Skeletal muscle cell (primary cell): ENCODE results near the gene ST3GAL4.

Experiments used
- DNase-seq: peaks from one replicate; pipeline ENCODE4 v3.0.0-alpha.2; 2010; ENCODE audit warnings: low read depth
- H3K4me3 ChIP-seq: 2 replicates; pipeline ENCODE4 v1.5.1; 2011; ENCODE audit warnings: low read depth, mild to moderate bottlenecking, control low read depth, low read length, moderate library complexity

ST3GAL4 gene

DNA sequence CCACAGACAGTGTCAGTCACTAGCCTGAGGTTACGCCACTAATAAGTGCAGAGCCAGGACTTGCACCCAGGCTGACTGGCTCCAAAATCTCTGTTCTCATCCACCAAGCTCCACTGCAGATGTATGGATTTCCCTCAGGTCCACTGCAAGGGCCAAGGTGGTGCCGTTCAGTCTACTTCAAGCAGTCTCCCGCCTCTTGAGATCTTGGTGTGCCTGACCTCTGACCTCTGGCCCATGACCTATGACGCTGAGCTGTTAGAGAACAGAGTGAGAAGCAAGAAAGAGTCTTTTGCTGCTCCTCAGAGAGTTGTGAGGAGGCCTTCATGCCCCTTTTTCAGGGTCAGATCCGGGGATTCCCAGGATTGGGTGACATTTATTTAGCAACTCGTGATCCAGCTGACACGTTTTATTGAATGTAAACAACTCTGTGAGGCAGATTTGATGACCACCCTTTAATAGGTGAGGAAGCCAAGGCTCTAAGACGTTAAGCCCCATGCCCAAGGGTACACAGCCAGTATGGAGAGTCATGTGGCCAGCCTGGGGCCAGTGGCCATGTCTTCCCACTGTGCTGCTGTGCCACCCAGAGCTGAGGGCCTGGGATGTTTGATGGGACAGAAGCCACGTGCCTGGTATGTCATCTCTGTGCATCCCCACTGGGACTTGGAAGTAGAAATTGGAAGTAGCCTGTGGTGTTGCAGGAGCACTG lies 26.4 kb upstream of the ST3GAL4 start:
- no peak overlapping the region for H3K4me3 ChIP-seq
- no peak for DNase-seq

DNA sequence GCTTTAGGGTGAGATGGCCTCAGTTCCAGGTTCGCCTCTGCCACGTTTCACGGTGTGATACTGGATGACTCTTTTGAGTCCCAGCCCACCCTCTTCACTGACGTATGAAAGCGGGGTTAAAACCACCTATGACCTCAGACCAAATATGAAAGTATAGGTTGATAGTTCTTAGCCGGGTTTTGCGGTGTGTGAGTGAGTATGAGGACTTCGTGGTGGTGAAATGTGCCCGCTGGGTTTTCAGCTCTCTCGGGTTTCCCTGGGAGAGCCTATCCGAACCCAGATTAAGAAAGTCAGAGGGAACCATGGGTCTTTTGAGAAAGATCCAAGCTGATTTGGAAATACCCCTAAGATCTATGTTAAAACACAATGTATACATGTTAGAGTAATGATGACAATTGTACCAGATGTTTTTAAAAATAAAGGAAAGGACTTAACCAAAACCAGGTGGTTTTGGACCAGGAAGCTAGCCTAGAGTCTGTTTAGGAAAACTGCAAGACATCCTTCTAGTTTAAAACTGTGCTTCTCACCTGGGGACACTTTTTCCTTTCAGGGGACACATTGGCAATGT lies 25.8 kb upstream of the ST3GAL4 start:
- no peak overlapping the region for H3K4me3 ChIP-seq
- DNase-seq = no peak

DNA sequence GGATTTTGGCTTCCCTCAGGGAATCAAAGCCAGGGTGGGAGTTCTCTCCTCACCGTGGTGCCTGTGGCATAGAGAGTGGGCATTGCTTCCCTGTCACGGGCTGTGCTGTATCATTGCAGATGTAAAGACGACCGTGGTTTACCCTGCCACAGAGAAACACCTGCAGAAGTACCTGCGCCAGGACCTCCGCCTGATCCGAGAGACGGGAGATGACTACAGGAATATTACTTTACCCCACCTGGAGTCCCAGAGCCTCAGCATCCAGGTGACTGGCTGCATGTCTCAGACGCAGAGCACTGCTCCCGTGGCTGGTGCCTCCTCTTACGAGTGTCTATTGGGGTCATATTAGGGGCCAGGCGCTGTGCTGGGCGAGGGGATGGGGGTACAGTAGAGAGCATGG lies 24.2 kb upstream of the ST3GAL4 start:
- no peak for DNase-seq
- H3K4me3 ChIP-seq = no peak overlapping the region

DNA sequence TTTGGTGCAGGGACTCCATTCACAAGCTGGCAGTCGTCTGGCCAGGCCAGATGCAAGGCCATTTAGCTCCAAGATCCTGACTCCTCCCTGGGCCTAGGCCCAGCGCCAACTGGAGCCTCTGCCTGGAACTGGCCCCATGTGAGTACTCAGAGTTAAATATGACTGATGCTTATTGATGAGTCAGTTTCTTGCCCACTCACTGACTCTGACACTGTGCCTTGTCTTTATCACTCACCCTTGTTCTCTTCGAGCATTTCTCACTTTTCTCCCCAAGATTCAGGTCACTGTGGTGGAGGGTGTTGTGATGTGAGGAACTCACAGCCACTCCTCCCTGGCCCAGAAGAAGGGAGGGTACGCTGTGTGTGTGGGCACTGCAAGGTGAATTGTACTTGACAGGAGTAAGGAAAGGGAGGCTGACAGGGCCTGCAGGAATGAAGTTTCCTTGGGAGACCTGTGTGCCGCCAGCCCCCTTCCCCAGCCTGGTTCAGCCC lies 23.2 kb upstream of the ST3GAL4 start:
- no peak overlapping the region for H3K4me3 ChIP-seq
- peak; percentile 78 for DNase-seq

DNA sequence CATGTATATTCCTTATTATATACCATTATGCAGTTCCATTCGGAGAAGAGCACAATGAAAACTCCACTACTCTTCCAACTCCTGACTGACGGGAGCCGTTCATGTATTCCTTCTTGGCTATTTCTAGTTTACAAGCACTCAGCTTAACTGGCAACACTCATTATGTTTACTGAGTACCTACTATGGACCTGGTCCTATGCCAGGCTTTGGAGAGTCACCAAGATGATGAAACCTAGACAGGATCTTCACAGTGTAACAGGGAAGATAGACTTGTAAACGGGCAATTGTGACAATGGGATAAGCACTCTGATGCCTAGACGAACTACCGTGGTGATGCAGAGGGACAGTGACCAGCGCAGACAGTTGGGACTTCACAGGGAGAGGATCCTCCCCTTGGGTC lies 22.3 kb upstream of the ST3GAL4 start:
- DNase-seq = no peak
- H3K4me3 ChIP-seq = no peak overlapping the region

DNA sequence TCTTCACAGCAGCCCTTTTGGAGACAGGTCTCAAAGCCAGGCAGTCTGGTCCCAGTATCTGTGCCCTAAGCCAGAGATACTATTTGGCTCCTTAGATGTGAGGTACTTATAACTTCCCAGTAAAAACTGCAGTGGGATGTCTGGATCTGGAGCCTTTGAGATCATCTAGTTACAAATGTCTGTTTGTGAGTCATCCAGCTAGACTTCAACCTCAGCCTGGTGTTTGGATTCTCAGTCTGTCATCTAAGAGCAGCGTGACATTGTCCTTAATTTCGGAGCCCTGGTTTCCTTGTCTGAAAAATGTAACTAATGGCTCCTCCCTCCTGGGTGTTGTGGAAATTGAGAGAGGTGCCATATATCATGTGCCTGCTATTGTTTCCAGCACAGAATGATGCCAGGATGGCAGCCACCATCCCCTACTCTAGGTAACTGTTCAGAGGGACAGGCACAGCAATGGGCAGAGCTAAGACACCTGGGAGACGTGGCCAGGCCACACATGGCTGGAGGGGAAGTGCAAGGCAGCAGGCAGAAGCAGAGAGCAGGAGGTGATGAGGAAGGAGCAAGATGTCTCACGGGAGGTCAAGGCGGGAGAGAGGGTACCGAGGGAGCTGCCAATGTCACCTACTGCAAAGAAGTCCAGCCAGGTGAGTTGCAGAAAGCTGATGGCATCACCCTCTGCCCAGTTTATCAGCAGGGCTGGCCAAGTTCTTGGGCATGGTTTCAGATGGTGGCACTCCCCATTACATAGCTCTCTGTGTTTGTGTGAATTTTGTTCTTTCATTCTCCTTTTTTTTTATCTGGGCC lies 20.6 kb upstream of the ST3GAL4 start:
- no peak for DNase-seq
- no peak overlapping the region for H3K4me3 ChIP-seq

DNA sequence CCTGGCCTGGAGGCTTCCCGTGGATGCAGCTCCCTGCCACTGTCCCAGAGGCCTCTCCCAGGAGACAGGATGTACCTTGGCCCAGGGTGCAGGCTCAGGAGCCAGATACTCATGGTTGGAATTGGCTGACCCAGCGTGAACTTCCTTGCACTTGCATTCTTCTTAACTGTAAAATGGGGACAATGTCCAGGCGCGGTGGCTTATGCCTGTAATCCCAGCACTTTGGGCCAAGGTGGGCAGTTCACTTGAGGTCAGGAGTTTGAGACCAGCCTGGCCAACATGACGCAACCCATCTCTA lies 20.1 kb upstream of the ST3GAL4 start:
- H3K4me3 ChIP-seq = no peak overlapping the region
- no peak for DNase-seq

DNA sequence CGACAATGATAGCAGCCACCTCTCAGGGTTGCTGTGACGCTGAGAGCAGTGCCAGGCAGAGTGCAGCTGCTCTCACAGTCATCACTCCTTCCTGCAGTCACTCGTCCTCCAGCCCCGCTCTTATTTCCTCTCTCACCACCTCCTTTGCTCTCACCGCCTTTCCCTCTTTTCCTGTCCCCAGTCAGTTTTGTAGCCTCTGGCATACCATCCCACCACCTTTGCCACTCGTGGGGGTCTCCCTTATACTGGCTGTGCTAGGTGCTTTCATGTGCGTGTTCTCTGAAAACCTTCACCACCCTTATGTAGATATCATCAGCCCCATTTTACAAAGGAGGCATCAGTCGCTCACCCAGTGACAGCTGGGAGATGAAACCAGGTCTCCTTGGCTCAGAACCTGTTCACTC lies 19.3 kb upstream of the ST3GAL4 start:
- no peak overlapping the region for H3K4me3 ChIP-seq
- no peak for DNase-seq

DNA sequence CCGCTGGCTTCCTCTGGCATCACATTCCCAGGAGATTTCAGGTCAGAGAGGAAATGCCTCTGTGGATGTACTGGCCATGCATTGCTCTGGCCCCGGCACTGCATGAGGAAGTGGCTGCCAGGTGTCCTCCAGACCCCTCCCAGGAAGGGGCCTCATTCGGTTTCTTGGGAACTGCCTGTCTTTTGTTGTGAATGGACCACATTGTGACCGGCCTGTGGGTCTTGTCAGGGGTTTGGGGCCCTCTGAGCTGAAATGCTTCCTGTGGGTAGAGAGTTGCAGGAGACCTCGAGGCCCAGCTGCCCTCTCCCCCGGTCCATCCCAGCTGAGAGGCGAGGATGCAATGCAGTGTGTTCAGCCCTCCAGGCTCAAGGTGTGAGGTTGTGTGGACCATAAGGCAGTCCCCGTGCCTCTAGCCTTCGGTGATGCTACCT lies 18.8 kb upstream of the ST3GAL4 start:
- DNase-seq = no peak
- H3K4me3 ChIP-seq = no peak overlapping the region

DNA sequence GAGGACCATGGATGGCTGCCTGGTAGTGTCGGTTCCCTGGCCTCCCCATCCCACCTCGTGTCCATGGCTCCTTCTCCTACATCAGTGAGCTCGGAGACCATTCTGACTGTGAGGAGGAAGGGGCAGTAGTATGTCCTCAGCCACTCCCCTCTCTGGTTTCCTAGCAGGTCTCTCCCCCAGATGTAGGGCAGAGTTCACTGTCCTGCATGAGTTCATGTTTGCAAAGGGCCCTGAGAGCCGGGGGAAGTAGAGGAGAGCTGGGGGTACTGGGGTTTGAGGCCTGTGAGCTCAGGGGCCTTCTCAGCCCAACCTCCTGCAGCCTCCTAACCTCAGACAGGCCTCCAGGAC lies 18.4 kb upstream of the ST3GAL4 start:
- no peak overlapping the region for H3K4me3 ChIP-seq
- DNase-seq = no peak

DNA sequence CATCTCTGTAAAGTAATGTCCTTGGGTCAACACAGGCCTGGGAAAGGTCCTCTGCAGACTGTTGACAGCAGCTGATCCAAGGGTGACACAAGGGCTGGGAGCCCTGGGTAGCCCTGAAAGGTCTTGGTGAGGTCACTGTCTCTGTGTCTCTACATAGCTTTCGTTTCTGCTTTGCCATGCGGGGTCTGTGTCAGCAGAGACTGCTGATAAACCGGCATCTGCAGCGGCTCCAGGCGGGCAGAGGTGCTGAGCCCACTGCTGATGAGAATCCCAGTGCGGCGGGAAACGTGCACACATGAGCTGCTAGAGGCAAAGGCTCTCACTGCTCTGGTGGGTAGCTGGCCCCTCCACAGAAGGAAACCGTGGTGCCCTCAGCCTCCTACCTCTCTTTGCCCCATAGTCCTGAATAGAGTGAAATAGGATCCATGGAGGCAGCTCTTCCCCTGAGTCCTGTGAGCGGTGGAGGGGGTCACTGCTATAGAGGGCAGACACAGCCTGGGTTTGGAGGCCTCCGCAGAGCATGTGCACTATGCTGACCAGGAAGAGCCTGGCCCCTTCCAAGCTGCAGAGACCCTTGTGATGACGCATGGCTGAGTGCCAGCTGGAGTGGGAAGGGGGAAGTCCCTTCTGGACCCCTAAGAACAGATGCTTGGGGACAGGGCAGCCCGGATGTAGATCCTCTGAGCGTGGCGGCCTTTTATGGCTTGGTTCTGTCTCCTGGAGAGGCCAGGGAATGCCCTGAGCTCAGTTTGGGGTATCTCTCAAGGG lies 17.8 kb upstream of the ST3GAL4 start:
- DNase-seq = no peak

DNA sequence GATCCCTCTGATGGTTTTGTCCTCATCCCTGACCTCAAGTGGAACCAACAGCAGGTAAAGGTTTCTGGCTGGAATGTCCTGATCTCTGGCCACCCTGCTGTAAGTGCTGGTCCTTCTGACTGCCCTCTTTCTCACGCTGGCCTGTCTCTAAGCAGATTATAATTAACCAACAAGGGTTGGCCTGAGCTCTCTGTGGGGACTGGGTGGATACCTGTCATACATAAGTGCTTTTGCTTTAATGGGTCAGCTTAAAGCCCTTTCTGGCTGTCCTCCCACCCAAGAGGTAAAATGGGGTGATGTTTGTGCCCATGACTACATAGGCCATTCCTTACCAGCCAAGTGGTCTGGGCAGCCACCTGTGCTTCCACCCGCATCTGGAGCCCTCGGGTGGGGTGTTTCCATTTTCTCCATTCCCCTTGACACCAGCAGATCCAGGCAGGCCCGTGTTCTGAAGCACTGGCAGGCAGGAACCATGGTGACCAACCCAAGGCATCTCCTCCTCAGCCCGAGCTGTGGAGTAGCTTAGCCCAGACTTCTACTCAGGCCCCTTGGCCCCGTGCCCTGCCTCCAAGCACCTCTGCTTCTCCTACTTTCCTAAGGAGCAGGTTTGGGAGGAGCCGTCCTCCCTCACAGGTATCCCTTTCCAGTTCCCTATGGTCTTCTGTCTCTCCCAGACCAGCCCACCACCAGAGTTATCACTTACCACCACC lies 17.0 kb upstream of the ST3GAL4 start:
- H3K4me3 ChIP-seq = no peak overlapping the region
- DNase-seq = no peak

More for the DNA sequence above, 17.8 kb upstream of the ST3GAL4 start:
- H3K4me3 ChIP-seq = no peak overlapping the region

DNA sequence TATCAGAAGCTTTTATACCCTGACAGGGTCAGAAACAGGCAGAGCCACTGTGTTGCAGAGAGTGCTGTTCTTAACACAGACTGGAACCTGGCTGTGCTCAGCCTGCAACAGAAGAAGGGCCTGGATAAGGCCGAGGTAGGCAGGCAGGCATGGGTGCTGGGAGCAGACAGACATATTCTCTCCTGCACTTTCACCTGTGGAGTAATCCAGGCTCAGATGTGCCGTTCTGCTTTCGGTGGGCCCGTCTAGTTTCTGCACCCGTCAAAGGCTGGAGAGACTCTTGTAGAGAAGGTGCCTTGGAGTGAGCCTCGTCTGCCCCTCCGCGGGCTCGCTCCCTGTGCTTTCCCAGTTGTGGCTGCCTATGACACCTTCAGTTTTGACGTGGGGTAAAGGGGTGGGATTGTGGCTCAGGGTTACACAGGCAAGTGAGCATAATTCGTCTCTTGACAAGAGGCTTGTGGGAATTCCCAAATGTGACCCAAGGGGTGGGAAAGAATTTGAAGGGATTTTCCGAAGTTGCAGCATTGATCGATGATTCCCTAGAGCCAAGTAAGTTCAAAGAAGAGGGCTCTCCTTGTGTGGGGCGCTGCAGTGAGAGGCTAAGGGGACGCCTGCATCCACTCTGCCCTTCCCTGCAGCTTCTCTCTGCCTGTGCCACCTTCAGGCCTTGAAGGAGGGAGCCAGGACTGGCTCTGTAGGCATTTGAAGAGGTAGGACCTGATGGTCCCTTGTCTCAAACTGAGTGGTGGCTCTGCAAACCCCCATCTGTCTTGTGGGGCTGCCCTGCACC lies 16.2 kb upstream of the ST3GAL4 start:
- no peak overlapping the region for H3K4me3 ChIP-seq
- DNase-seq = no peak

DNA sequence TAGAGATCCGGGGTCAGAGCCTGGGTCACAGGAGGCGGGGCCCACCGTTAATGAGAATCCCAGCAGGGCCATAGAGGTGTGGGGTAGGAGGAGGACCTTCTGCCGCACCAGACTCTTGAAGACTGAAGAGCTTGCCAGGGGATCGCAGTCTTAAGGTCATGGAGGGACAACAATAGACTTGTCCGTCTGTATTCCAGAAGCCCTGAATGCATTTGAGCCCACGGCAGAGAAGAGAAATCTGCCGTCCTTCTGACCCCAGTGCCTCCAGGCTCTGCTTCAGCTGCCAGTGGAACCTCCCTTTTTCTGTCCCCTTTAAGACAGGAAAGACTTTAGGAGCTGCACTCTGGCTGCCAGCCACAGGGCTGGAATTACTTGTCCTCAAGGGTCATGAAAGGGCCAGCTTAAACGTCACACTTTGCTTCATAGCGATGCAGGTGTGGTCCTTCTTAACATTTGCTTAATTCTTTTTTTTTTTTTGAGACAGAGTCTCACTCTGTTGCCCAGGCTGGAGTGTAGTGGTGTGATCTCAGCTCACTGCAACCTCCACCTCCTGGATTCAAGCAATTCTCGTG lies 15.5 kb upstream of the ST3GAL4 start:
- no peak overlapping the region for H3K4me3 ChIP-seq
- DNase-seq = no peak

DNA sequence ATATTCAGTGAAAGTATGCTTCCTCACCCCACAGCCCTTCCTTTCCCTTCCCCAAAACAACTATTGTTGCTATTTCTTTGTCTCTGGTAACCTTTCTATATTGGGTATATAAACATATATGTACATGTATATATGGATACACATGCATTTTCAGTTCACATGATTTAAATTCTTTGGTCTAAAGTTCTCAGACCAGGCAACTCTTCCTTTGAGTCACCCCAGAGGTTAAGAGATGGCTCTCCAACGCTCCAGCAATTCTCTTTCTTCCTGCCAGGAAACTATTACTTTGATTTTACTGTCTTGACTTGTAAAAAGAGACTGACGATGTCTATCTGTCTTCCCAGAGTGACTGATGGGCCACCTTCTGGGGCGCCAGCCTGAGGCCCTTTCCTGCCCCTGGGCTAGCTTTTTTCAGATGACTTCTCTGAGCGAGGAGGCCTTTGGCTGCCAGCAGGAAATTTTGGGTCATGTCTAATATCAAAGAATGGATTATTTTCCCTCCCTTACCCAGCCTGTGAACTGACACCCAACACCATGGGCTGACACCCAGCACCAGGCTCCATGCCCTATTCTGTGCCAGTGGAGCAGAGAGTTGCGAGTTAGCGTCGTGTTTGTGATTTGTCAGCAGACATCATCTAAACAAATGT lies 14.4 kb upstream of the ST3GAL4 start:
- no peak for DNase-seq
- H3K4me3 ChIP-seq = no peak overlapping the region

DNA sequence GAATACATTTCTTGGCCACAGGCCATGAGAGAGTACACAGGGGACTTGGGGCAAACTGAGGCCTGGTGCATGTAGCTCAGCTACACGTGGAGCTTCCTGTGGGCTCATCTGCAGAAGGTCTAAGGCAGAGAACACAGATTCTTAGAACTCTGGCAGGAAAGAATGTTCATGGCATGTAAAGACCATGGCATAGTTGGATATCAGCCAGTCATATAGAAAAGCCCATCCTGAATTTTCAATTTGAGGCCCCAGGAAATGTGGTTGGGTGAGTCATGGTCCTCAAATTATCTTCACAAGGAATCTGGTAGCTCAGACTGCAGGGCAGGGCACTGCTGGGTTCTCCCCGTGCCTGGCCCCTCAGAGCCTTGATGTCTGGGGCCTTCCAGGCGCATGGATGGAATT lies 13.7 kb upstream of the ST3GAL4 start:
- DNase-seq = peak; percentile 70
- H3K4me3 ChIP-seq = no peak overlapping the region

DNA sequence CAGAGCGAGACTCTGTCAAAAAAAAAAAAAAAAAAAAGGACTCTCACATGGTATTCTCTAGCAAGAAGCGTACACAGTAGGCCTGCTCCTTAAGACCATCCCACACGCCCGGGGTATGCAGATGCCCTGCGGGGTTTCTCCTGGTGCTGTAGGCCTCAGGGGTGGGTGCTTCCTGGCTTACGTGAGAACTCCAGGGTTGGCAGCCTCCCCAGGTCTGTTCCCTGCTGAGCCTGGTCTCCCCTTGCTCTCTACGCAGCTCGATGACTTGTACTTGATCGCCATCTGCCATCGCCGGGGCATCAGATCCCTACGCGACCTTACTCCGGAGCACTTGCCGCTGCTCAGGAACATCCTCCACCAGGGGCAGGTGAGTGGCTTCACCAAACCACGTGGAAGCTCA lies 12.4 kb upstream of the ST3GAL4 start:
- no peak for DNase-seq
- H3K4me3 ChIP-seq = no peak overlapping the region
